ENCODE results near the gene LRTM2. TPM values are rescaled to one million over a fixed set of nuclear protein-coding genes. Genes with fewer than 3 reads are reported as not detected.

LRTM2 gene
- polyA plus RNA-seq, 1 donor = 0.13 TPM

DNA sequence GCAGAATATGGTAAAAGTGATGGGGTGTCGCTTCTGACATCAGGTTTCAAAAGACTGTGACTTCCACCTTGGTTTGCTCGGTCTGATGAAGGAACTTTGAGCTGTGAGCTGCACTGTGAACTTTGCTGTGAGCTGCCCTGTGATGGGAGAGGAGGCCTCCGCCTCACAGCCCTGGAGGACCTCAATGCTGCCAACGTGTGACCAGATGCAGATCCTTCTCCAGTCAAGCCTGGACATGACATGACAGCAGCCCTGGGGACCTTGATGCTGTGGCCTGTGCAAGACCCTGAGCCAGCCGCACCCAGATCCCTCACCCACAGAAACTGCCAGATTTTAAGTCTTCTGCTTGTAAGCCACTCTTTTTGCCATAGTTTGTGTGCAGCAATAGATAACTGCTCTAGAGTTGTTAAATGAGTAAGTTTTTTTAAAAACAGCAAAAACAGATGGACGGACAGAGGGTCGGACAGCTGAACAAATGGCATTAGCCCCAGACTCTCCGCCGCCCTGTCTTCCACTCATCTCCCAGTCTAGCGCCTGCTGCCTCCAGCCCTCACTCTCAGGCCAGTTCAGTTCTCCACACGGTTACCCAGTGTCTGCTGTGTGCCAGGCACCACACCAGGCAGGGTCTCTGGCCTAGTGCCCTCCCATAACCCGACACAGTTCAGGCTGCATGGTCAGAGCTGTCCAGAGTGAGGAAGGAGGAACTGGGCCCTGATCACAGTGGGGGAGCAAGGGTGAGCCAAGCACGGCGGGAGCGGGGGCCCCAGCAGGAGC lies 13.1 kb upstream of the LRTM2 start:
- Histone ChIP-seq H3K9me3 (ENCODE audit: control insufficient read depth, low read depth, low read length) (no peaks in the 10 kb centered on the region), H3K4me1 (ENCODE audit: control insufficient read depth, insufficient read depth, low read length) (peaks cover 37% of the 10 kb centered on the region), H3K4me3 (ENCODE audit: low read length) (no peak overlapping the region), H3K36me3 (ENCODE audit: control insufficient read depth, insufficient read depth, low read length) (no peaks in the 10 kb centered on the region), H3K27me3 (ENCODE audit: control insufficient read depth, insufficient read depth, low read length) (no peaks in the 10 kb centered on the region), H3K27ac (ENCODE audit: low read length) (peak overlapping the region; percentile 72)
- no CpG with 5 or more reads among the region's 15 CpGs for WGBS (ENCODE audit: insufficient coverage, low lambda C conversion rate)
- peak; percentile 85 to 87 for DNase-seq

- no peak overlapping the region for H3K4me3 ChIP-seq (ENCODE audit: low read length)
- H3K27ac ChIP-seq (ENCODE audit: low read length) = no peak overlapping the region
- no peaks in the 10 kb centered on the region for H3K9me3 ChIP-seq (ENCODE audit: control insufficient read depth, low read depth, low read length)
- H3K36me3 ChIP-seq (ENCODE audit: control insufficient read depth, insufficient read depth, low read length) = no peaks in the 10 kb centered on the region
- H3K27me3 ChIP-seq (ENCODE audit: control insufficient read depth, insufficient read depth, low read length) = no peaks in the 10 kb centered on the region
- 83% methylated on average over 1 of the region's 19 CpGs for WGBS (ENCODE audit: insufficient coverage, low lambda C conversion rate)
- H3K4me1 ChIP-seq (ENCODE audit: control insufficient read depth, insufficient read depth, low read length) = peaks cover 46% of the 10 kb centered on the region
- no peak for DNase-seq
Measured at GRCh38 chr12:1808036-1808797, 12.1 kb upstream of the LRTM2 start.

DNA sequence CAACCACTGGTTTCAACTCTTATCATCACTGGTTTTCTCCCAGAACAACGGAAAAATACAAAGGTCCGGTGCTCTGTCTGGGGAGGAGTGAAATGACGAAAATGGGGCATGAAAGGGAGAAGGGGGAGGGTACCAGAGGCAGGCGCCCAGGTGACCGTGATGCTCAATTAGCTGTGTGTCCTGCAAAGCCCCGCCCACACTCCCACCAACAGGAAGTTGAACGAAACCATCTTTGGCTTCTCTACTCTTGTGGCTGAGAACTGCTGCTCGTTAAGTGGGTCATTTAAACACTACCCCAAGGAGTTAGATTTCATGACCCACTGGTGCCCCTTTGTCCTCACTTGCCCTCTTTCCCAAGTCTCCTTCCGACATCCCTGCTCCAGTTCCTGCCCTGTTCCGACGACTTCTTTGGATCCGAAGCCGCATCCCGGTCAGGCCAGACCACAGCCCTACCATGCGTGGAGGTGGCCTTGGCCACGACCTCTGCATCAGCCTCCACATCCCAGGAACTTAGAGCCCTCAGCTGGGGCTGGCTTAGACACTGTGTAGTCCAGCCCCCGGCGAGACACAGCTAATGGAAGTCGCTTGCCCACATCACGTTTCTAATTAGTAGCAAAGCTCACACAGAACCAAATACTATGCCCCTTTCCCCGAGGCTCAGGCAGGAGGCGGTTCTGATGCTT lies 11.4 kb upstream of the LRTM2 start:
- Histone ChIP-seq H3K9me3 (ENCODE audit: control insufficient read depth, low read depth, low read length) (no peaks in the 10 kb centered on the region), H3K4me3 (ENCODE audit: low read length) (no peak overlapping the region), H3K27me3 (ENCODE audit: control insufficient read depth, insufficient read depth, low read length) (no peaks in the 10 kb centered on the region), H3K36me3 (ENCODE audit: control insufficient read depth, insufficient read depth, low read length) (no peaks in the 10 kb centered on the region), H3K27ac (ENCODE audit: low read length) (no peak overlapping the region), H3K4me1 (ENCODE audit: control insufficient read depth, insufficient read depth, low read length) (peaks cover 49% of the 10 kb centered on the region)
- no peak for DNase-seq
- no CpG with 5 or more reads among the region's 22 CpGs for WGBS (ENCODE audit: insufficient coverage, low lambda C conversion rate)

DNA sequence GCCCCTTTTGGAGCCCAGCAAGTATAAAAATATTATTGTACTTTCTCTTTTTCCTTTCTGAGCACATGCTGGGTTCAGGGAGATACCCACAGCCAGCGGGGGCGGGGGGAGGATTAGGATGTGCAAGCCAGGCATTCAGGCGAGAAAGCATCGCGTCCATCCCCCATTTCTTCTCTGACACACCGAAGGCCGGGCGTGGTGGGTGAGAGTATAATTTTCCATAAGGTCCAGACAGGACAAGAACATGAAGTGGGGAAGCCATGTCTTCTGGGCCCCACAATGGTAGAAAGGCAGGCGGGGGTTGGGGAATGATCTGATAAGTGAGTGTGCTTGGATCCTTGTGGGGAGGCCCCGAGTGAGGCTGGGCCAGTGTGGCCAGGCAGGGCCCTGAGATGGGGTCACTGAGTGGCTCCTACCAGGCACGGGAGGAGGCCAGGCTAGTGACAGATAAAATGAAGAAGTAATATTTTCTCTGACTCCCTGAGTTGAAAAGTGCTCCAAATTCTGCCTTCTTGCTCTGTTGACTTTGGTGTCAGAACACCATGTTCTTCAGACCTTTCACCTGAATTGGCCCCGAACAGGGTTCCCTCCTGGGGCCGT lies 10.7 kb upstream of the LRTM2 start:
- WGBS (ENCODE audit: insufficient coverage, low lambda C conversion rate) = no CpG with 5 or more reads among the region's 13 CpGs
- H3K9me3 ChIP-seq (ENCODE audit: control insufficient read depth, low read depth, low read length) = no peaks in the 10 kb centered on the region
- no peak for DNase-seq
- peaks cover 47% of the 10 kb centered on the region for H3K4me1 ChIP-seq (ENCODE audit: control insufficient read depth, insufficient read depth, low read length)
- no peaks in the 10 kb centered on the region for H3K27me3 ChIP-seq (ENCODE audit: control insufficient read depth, insufficient read depth, low read length)
- no peak overlapping the region for H3K4me3 ChIP-seq (ENCODE audit: low read length)
- no peak overlapping the region for H3K27ac ChIP-seq (ENCODE audit: low read length)
- H3K36me3 ChIP-seq (ENCODE audit: control insufficient read depth, insufficient read depth, low read length) = no peaks in the 10 kb centered on the region

GRCh38 chr12:1810201-1810930 lies 10.0 kb upstream of the LRTM2 start:
- no peak for DNase-seq
- no peak overlapping the region for H3K4me3 ChIP-seq (ENCODE audit: low read length)
- H3K27ac ChIP-seq (ENCODE audit: low read length) = no peak overlapping the region
- H3K27me3 ChIP-seq (ENCODE audit: control insufficient read depth, insufficient read depth, low read length) = no peaks in the 10 kb centered on the region
- no CpG with 5 or more reads among the region's 21 CpGs for WGBS (ENCODE audit: insufficient coverage, low lambda C conversion rate)
- H3K9me3 ChIP-seq (ENCODE audit: control insufficient read depth, low read depth, low read length) = no peaks in the 10 kb centered on the region
- no peaks in the 10 kb centered on the region for H3K36me3 ChIP-seq (ENCODE audit: control insufficient read depth, insufficient read depth, low read length)
- H3K4me1 ChIP-seq (ENCODE audit: control insufficient read depth, insufficient read depth, low read length) = peaks cover 43% of the 10 kb centered on the region

- no peaks in the 10 kb centered on the region for H3K36me3 ChIP-seq (ENCODE audit: control insufficient read depth, insufficient read depth, low read length)
- no peaks in the 10 kb centered on the region for H3K9me3 ChIP-seq (ENCODE audit: control insufficient read depth, low read depth, low read length)
- peaks cover 38% of the 10 kb centered on the region for H3K4me1 ChIP-seq (ENCODE audit: control insufficient read depth, insufficient read depth, low read length)
- WGBS (ENCODE audit: insufficient coverage, low lambda C conversion rate) = no CpG with 5 or more reads among the region's 10 CpGs
- no peaks in the 10 kb centered on the region for H3K27me3 ChIP-seq (ENCODE audit: control insufficient read depth, insufficient read depth, low read length)
- H3K27ac ChIP-seq (ENCODE audit: low read length) = no peak overlapping the region
- no peak overlapping the region for H3K4me3 ChIP-seq (ENCODE audit: low read length)
- no peak for DNase-seq
Measured at GRCh38 chr12:1810931-1811280, 9.5 kb upstream of the LRTM2 start.

GRCh38 chr12:1811281-1811947 lies 9.0 kb upstream of the LRTM2 start:
- peaks cover 33% of the 10 kb centered on the region for H3K4me1 ChIP-seq (ENCODE audit: control insufficient read depth, insufficient read depth, low read length)
- no peak overlapping the region for H3K4me3 ChIP-seq (ENCODE audit: low read length)
- DNase-seq = no peak
- 35% methylated on average over 3 of the region's 27 CpGs for WGBS (ENCODE audit: insufficient coverage, low lambda C conversion rate)
- no peak overlapping the region for H3K27ac ChIP-seq (ENCODE audit: low read length)
- no peaks in the 10 kb centered on the region for H3K36me3 ChIP-seq (ENCODE audit: control insufficient read depth, insufficient read depth, low read length)
- no peaks in the 10 kb centered on the region for H3K27me3 ChIP-seq (ENCODE audit: control insufficient read depth, insufficient read depth, low read length)
- no peaks in the 10 kb centered on the region for H3K9me3 ChIP-seq (ENCODE audit: control insufficient read depth, low read depth, low read length)

DNA sequence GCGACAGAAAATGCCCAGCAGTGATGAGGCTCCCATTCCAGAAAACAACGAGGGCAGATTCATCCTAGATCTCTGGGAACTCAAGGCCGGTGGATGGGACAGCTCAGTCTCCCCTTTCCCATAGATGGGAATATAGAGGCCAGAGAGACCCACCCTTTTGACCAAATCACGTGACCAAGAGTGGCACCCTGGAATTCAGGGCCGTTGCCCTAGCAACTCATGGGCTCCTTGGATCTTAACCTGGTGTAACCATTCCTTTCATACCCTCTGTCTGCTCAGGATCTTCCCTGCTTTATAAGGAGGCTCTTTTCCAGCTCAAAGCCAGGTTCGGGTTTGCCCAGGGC lies 8.4 kb upstream of the LRTM2 start:
- no peak overlapping the region for H3K27ac ChIP-seq (ENCODE audit: low read length)
- H3K27me3 ChIP-seq (ENCODE audit: control insufficient read depth, insufficient read depth, low read length) = no peaks in the 10 kb centered on the region
- no peaks in the 10 kb centered on the region for H3K9me3 ChIP-seq (ENCODE audit: control insufficient read depth, low read depth, low read length)
- no peak overlapping the region for H3K4me3 ChIP-seq (ENCODE audit: low read length)
- WGBS (ENCODE audit: insufficient coverage, low lambda C conversion rate) = no CpG with 5 or more reads among the region's 6 CpGs
- H3K4me1 ChIP-seq (ENCODE audit: control insufficient read depth, insufficient read depth, low read length) = peaks cover 28% of the 10 kb centered on the region
- H3K36me3 ChIP-seq (ENCODE audit: control insufficient read depth, insufficient read depth, low read length) = no peaks in the 10 kb centered on the region
- no peak for DNase-seq

- peak; percentile 51 to 72 for DNase-seq
- Histone ChIP-seq H3K27ac (ENCODE audit: low read length) (no peak overlapping the region), H3K36me3 (ENCODE audit: control insufficient read depth, insufficient read depth, low read length) (no peaks in the 10 kb centered on the region), H3K4me1 (ENCODE audit: control insufficient read depth, insufficient read depth, low read length) (peaks cover 21% of the 10 kb centered on the region), H3K27me3 (ENCODE audit: control insufficient read depth, insufficient read depth, low read length) (no peaks in the 10 kb centered on the region), H3K4me3 (ENCODE audit: low read length) (no peak overlapping the region), H3K9me3 (ENCODE audit: control insufficient read depth, low read depth, low read length) (peaks cover 3% of the 10 kb centered on the region)
- 77% methylated on average over 5 of the region's 17 CpGs for WGBS (ENCODE audit: insufficient coverage, low lambda C conversion rate)
Measured at GRCh38 chr12:1812650-1813302, 7.6 kb upstream of the LRTM2 start.
